GM19240 (cell line): ENCODE measurements around the gene ELFN1.

Experiments
- DNase-seq: peaks from one replicate; pipeline ENCODE4 v3.0.0; 2011; ENCODE audit warnings: low spot score; ENCODE audit not compliant: insufficient read length

Gene ELFN1

GRCh38 chr7:1740214-1740613, 70.1 kb downstream of the ELFN1 start:
- DNase-seq: no peak

DNA sequence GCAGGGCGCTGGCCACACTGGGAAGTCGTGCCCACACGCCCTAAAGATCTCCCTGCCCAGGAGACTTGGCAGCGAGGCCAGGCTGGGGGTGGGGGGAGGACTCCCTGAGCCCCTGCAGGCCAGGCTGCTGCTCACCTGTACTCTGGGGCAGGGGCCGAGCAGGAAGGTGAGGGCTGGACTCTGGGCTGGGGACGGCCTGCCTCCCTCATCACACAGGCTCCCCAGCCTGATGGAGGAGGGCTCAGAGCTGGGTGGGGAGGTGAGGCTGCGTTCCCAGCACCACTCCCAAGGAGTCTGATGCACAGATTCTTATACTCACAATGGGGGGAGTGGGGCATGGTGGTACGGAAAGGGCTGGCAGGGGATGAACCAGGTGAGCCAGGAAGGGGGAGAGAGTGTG, 71.2 kb downstream of the ELFN1 start:
- no peak for DNase-seq

GRCh38 chr7:1741751-1742554, 71.9 kb downstream of the ELFN1 start:
- no peak for DNase-seq

DNA sequence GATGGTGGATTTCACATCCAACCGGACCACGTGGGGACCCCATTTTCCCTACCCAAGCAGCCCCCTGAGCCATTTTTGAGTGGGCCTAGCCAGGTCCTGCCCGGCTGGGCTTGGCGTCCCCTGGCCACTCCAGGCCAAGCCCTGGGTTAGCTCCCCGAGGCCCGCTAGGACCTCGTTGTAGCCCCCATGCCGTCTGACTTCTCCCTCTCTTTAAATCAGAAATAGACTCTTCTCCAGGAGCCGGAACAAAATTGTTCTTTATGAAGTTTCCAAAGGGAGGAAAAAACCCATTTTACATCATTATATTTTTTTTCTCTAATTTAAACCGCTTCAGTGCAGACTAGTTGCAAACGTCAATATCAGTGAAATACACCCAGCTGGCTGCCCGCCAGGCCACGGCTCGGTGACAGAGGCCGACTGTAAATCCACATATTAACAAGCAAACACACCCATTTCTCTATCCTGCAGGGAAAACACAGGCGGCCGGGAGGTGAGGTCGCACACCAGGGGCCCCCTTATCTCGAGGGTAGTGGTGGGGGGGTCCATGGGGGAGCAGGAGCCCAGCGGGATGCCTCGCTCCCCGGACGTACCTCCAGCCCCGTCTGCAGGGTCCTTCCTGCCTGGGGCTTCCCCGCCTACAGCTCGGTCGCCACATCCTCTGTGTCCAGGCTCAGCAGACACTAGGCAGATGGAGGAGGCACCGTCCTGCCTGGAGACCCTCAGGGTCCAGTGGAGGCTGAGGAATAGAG, 72.7 kb downstream of the ELFN1 start:
- DNase-seq: peak; percentile 50

DNA sequence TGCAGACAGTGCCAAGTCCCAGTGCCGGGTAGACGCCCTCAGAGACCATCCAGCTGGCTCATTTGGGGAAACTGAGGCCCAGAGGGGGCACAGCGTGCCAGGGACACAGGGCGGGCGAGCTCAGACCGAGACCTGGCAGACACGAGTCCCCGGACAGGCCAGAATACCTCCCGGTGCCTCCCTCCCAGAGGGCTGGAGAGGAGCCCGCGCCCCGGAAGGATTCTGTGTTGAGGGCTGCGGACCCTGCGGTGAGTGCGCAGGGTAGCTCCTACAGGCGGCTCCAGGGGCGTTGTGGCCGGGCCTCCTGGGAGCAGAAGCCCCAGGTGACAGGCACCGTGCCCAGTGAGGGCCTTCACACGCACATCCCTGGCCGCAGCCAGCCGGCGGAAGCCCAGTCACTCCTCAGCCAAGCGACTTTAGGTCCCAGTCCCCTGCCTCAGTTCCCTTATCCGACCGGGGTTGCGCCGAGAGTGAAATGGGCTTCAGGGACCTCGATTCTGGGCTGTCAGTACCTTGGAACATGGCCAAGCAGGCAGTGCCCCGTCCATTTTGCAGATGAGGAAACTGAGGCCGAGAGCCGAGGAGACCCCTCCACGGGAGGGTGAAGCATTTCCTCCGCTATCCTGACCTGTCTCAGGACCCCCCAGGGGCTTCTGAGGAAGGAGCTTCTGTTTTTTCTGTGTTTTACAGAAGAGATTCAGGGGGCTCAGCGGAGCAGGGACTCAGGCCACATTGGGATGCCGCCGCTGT, 73.6 kb downstream of the ELFN1 start:
- no peak for DNase-seq

- DNase-seq: no peak
Measured at GRCh38 chr7:1744296-1745017, 74.4 kb downstream of the ELFN1 start.

GRCh38 chr7:1745018-1745532, 75.0 kb downstream of the ELFN1 start:
- DNase-seq: no peak

GRCh38 chr7:1745576-1746490, 75.8 kb downstream of the ELFN1 start:
- no peak for DNase-seq

- no peak for DNase-seq
Measured at GRCh38 chr7:1746491-1746975, 76.5 kb downstream of the ELFN1 start.

- no peak for DNase-seq
Measured at GRCh38 chr7:1747004-1747801, 77.1 kb downstream of the ELFN1 start.

DNA sequence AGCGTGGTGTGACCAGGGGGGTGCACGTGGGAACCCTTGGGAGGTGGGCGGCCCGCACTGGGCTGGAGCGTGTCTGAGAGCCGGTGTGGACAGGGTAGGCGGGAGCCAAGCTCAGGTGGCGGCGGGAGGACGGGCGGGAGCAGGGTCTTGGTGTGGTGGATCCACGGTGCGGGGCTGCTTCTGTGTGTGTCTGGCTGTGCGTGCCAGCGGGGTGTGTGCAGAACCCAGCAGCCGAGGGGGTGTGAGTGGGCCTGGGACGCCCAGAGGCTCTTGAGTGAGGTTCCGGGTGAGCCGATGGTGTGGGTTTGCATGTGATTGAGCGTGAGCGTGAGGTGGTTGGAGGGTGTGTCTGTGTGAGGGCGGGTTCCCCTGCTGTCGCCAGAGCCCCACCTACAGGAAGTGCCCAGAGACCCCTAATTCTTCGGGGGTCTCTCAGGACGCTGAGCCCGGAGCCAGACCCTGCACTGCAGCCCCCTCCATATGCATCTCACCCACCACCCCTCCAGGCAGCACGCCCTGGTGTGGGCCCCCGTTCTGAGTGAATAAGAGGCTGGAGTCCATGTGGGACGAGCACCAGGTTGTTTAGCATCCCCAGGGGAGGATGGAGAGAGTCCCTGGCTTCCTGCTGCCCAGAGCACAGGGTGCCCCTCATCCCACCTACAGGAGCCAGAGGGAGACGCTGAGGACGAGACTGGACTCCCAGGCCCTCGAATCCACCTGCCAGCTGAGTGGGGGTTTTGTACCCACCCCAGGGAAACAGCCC, 78.2 kb downstream of the ELFN1 start:
- DNase-seq: no peak

DNA sequence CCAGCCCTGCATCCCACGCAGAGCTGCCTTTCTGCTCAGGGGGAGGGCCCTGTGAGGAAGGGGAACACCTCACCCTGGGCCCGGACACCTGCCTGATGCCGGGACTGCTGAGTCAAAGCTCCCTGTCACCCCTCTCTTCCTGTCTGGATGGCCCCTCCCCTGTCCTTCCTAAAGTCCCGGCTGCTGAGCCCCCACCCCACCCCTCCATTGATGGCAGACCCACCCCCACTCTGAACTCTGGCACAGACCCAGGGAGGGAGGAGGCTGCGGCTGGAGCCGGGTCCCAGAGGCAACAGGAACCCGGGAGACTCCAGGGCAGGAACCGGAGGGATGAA, 78.7 kb downstream of the ELFN1 start:
- no peak for DNase-seq

DNA sequence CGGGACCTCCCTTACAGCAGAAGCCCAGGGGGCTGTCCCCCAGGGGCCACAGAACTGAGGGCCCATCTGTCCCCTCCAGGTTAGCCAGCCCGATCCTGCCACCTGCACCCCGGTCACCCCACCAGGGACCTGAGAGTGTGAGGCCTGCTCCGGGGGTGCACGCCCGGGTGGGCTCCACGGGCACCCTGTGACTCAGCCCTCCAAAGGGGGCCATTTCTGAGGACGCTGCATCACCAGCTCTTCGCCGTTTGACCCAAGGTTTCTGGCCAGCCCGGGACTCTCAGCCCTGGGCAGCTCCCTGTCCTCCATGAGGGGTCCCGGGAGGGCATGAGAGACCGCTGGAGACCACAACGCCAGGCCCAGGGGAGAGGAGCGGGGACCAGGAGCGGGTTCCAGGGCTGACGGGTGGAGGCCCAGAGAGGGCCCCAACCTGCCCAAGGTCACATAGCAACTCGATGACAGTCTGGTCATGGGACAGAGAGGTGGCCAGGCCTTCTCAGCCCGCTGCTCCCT, 79.3 kb downstream of the ELFN1 start:
- DNase-seq: no peak

DNA sequence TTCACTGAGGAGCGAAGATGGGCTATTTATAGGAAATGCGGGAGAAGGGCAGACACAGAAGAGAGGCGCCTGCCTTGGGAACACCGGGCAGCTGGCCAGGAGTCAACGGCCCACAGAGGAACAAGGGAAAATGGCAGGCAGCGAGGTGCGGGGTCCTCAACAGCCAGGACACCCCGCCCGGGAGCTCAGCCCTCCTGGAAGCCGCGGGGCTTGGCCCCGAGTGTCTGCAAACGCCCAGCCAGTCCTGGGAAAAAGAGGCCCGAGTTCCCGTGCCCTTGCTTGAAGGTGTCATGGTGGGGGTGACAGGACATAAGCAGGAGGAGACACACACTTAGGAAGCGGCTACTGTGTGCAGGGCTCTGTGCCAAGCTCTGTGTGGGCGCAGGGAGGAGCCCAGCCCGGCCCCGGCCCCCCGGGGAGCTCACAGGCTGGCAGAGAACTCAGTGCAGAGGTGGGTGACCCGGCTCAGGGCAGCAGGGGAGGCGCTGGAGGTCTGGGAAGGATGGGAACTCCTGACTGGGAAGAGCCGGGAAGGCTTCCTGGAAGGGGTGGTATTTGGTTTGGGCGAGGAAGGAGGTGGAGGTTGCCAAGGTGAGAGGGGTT, 79.9 kb downstream of the ELFN1 start:
- DNase-seq: no peak

GRCh38 chr7:1750541-1751021, 80.5 kb downstream of the ELFN1 start:
- DNase-seq: no peak

DNA sequence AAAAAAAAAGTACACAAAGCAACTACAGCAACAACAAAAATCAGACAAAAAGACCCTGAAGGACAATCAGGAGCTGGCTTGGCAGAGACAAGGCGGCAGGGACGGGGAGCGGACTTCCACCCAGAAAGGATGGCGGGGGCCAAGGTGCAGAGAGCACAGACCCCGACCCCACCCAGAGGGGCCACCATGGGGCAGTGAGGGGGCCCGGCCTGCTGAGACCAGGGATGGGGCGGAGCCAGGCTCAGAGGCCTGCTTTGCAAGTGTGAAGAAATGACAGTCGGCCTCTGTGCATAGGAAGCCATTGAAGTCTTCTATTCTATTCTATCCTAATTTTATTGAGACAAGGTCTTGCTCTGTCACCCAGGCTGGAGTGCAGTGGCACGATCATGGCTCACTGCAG, 82.0 kb downstream of the ELFN1 start:
- DNase-seq: no peak

DNA sequence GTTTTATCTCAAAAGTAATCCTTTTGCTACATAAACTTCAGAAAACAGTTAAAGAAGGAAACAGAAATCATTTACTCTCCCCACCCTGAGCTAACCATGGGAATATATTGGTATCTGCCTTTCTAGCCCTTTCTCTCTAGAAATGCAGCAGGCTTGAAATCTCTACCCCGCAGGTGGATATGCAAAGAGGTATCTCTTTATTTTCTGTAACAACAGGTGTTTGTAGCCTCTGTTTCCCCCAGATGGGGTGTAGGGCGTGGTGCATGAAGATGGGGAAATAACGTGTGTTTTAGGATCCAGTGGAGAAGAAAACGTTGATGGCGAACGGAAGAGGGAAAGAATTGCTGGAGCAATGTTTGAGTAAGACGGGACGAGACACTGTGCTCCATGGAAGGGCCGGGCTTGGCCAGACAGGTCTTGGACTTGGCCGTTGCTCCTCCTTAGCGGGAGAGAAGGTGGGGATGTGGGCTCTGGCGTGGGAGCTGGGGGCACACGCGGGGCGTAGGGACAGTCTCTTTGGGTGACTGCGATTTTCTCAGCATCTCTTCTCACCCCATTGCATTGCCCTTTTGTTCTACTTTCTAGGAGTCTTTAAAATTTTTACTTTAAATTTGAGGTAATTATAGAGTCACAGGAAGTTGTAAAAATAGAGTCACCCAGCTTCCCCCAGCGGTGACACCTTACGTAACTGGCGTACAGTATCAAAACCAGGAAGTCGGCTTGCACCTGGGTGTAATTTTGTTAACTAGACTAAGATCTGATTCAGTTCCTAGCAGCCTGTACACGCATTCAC, 82.9 kb downstream of the ELFN1 start:
- no peak for DNase-seq
